OCI-LY7 (cell line): ENCODE data around the gene PDS5B.
"Not testable (repeated sequence)": the region's sequence is repeated elsewhere in the genome, so short reads cannot be mapped to it uniquely, and the experiment has no call there.

Experiments used
- EZH2phosphoT487 ChIP-seq: fragments of 200-600 bp; sonication (generic); IDR thresholded peaks from 2 replicates; pipeline ENCODE4 v1.6.1; 2018; ENCODE audit warnings: low read depth, borderline replicate concordance, mild to moderate bottlenecking, mixed run types, antibody characterized with exemption, low read length, moderate library complexity, mixed read lengths
- TF ChIP-seq, protein P1 (sequence below): fragments of 200-600 bp; sonication (generic); conservative IDR thresholded peaks from 2 replicates; pipeline ENCODE4 v1.5.1; 2014; ENCODE audit warnings: mild to moderate bottlenecking, antibody characterized with exemption, low read length, moderate library complexity, mixed read lengths

DNA sequence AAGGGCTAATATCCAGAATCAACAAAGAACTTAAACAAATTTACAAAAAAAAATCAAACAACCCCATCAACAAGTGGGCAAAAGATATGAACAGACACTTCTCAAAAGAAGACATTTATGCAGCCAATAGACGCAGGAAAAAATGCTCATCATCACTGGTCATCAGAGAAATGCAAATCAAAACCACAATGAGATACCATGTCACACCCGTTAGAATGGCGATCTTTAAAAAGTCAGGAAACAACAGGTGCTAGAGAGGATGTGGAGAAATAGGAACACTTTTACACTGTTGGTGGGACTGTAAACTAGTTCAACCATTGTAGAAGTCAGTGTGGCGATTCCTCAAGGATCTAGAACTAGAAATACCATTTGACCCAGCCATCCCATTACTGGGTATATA, 10.6 kb upstream of the PDS5B start:
- TF ChIP-seq, protein P1, sequence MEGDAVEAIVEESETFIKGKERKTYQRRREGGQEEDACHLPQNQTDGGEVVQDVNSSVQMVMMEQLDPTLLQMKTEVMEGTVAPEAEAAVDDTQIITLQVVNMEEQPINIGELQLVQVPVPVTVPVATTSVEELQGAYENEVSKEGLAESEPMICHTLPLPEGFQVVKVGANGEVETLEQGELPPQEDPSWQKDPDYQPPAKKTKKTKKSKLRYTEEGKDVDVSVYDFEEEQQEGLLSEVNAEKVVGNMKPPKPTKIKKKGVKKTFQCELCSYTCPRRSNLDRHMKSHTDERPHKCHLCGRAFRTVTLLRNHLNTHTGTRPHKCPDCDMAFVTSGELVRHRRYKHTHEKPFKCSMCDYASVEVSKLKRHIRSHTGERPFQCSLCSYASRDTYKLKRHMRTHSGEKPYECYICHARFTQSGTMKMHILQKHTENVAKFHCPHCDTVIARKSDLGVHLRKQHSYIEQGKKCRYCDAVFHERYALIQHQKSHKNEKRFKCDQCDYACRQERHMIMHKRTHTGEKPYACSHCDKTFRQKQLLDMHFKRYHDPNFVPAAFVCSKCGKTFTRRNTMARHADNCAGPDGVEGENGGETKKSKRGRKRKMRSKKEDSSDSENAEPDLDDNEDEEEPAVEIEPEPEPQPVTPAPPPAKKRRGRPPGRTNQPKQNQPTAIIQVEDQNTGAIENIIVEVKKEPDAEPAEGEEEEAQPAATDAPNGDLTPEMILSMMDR: not testable (repeated sequence)
- TF ChIP-seq EZH2phosphoT487: not testable (repeated sequence)
